IgD-negative memory B cell (primary cell): ENCODE measurements around the gene TTC23L. TPM values are rescaled to one million over a fixed set of nuclear protein-coding genes. Genes with fewer than 3 reads are reported as not detected.
"Not testable (repeated sequence)": the region's sequence is repeated elsewhere in the genome, so short reads cannot be mapped to it uniquely, and the experiment has no call there.

Experiments
- H3K27ac Mint-ChIP-seq, 3 donors: one replicate each; pipeline ENCODE4 v1.8.0; 2020 to 2022; ENCODE audit warnings: mild to moderate bottlenecking in 3 of 3, mixed read lengths in 3 of 3, moderate library complexity in 1 of 3
- H3K27me3 Mint-ChIP-seq: one replicate; pipeline ENCODE4 v1.8.0; 2021; ENCODE audit warnings: mixed read lengths
- H3K36me3 Mint-ChIP-seq: one replicate; pipeline ENCODE4 v1.8.0; 2020; ENCODE audit warnings: mild to moderate bottlenecking, mixed read lengths
- H3K4me1 Mint-ChIP-seq, 3 donors: one replicate each; pipeline ENCODE4 v1.8.0; 2020 to 2022; ENCODE audit warnings: mixed read lengths in 3 of 3, mild to moderate bottlenecking in 1 of 3
- H3K4me3 Mint-ChIP-seq, 4 donors: one replicate each; pipeline ENCODE4 v1.8.0; 2020 to 2022; ENCODE audit warnings: mild to moderate bottlenecking in 4 of 4, mixed read lengths in 4 of 4, moderate library complexity in 3 of 4
- H3K9me3 Mint-ChIP-seq, 3 donors: one replicate each; pipeline ENCODE4 v1.8.0; 2020 to 2021; ENCODE audit warnings: mixed read lengths in 3 of 3, mild to moderate bottlenecking in 1 of 3
- polyA plus RNA-seq: library from polyadenylated mRNA; unstranded; fragments of 300-500 nt; fragmentation: Illumina TruSeq; gene quantifications from one replicate; pipeline ENCODE4 v1.2.3, GENCODE V29; 2021

The TTC23L gene
- polyA plus RNA-seq, 1 donor from 2014 or later = not detected

DNA sequence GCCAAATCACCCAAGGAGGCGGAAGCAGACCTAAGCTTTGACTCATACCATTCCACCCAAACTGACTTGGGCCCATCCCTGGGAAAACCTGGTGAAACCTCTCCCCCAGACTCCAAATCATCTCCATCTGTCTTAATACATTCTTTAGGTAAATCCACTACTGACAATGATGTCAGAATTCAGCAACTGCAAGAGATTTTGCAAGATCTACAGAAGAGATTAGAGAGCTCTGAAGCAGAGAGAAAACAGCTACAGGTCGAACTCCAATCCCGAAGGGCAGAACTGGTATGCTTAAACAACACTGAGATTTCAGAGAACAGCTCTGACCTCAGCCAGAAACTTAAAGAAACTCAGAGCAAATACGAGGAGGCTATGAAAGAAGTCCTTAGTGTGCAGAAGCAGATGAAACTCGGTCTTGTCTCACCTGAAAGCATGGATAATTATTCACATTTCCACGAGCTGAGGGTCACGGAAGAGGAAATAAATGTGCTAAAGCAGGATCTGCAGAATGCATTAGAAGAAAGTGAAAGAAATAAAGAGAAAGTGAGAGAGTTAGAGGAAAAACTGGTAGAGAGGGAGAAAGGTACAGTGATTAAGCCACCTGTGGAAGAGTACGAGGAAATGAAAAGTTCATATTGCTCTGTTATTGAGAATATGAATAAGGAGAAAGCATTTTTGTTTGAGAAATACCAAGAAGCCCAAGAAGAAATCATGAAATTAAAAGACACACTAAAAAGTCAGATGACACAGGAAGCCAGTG is 15.8 kb upstream of the TTC23L start:
- H3K36me3 Mint-ChIP-seq = no peaks in the 10 kb centered on the region
- H3K27ac Mint-ChIP-seq = no peak overlapping the region
- peaks cover 5% of the 10 kb centered on the region for H3K27me3 Mint-ChIP-seq
- H3K4me1 Mint-ChIP-seq = peaks cover 0 to 6% (median 0%) of the 10 kb centered on the region in 3 donors
- H3K9me3 Mint-ChIP-seq = no peaks in the 10 kb centered on the region
- no peak overlapping the region for H3K4me3 Mint-ChIP-seq

DNA sequence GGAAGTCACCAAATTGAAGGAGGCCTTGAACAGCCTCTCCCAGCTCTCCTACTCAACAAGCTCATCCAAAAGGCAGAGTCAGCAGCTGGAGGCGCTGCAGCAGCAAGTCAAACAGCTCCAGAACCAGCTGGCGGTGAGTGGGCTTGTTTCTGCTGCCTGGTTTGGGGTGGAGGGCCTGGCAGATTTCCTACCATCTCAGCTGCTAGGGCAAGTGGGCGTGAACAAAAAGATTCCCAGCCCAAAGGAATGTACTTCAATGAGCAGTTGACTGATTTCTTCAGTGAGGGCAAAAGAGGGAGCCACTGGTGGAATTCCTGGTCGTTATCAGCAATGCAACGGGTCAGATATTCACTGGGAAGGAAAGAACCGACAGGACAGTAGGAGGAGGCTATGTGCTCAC is 12.6 kb upstream of the TTC23L start:
- no peak overlapping the region for H3K27ac Mint-ChIP-seq

DNA sequence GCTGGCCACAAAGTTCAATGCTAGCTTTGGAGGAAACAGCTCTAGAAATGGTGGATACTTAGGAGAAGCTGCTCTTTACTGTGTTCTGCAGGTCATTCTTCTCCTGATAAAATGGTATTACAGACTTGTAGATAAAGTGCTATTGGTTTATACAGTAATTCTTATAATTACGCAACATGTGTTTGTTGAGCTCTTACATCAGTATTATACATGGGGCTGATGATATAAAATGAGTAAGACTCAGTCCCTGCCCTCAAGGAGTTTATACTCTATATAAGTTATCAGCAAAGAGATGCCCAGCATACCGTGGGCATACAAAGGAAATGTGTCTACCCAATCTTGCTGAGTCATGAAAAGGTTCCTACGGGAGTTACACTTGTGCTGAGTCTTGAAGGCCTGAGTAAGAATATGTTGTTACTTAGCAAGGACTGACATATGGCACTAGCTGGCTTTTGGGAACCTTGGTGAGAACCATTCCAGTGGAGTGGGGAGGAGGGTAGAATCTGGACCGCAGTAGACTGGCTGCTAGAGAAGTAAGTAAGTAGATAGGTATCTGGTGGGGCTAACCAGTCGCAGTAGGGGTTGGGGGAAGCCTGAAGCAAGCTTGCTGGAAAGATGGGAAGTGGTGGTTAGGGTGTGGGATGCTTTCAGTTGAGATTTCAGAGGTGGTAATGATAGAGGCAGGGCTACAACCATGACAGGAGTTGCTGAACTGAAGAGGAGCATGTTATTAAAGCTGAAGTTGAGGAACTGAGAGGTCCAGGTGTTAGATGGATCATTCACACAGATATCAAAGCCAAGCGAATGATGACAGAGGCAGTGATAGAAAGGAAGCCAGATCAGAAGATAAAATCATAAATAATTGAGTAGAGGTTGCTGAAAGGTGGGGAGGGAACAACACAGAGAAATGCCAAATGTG is 11.1 kb upstream of the TTC23L start:
- Mint-ChIP-seq H3K4me1 (peaks cover 0 to 7% (median 0%) of the 10 kb centered on the region in 3 donors), H3K27ac (no peak overlapping the region), H3K4me3 (no peak overlapping the region), H3K27me3 (peaks cover 5% of the 10 kb centered on the region), H3K9me3 (no peaks in the 10 kb centered on the region), H3K36me3 (no peaks in the 10 kb centered on the region)

More for the DNA sequence above, 12.6 kb upstream of the TTC23L start:
- H3K4me3 Mint-ChIP-seq = no peak overlapping the region
- no peaks in the 10 kb centered on the region for H3K9me3 Mint-ChIP-seq
- H3K4me1 Mint-ChIP-seq = peaks cover 0 to 6% (median 0%) of the 10 kb centered on the region in 3 donors
- H3K27me3 Mint-ChIP-seq = peaks cover 5% of the 10 kb centered on the region
- no peaks in the 10 kb centered on the region for H3K36me3 Mint-ChIP-seq

DNA sequence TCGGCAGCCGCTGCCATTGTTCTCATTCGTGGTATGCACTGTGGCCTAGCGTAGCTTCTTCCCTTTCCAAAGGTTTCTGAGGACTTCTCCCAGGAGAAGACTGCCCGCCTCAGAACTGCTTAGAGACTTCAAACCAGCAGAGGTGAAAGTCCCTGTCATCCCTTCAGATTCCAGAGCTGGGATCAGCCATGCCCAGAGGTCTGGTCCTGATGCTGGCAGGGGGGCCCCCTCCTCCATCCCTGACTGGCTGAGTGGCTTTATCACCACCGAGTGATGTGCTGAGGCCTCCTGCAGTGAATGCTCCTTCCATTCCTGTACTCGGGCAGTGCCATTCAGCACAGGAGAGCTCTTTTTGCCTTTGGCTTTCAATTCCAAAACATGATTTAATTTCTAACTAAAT is 8.1 kb upstream of the TTC23L start:
- not testable (repeated sequence) for H3K9me3 Mint-ChIP-seq, H3K4me1 Mint-ChIP-seq, H3K27ac Mint-ChIP-seq, H3K36me3 Mint-ChIP-seq, H3K4me3 Mint-ChIP-seq, H3K27me3 Mint-ChIP-seq

DNA sequence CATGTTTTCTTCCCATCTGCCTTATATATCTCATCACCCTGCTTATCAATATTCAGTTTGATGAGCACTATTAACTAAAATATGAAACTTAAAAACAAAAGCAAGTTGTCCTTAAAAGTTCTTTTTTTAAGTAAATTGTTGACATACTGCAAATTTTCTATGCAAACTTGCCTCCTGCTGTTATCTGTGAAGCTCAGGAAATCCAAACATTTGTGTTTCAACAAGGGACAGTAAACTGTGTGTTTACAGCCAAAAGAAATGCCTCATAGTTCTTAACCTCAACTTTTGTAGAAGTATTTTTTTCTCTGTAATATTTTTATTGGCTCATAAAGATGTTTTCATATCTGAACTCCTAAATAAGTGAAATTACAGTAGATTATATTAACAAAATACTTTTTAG is 7.7 kb upstream of the TTC23L start:
- H3K4me1 Mint-ChIP-seq = peaks cover 0 to 2% (median 0%) of the 10 kb centered on the region in 3 donors
- H3K27me3 Mint-ChIP-seq = no peaks in the 10 kb centered on the region
- H3K9me3 Mint-ChIP-seq = no peaks in the 10 kb centered on the region
- no peaks in the 10 kb centered on the region for H3K36me3 Mint-ChIP-seq
- H3K4me3 Mint-ChIP-seq = no peak overlapping the region
- H3K27ac Mint-ChIP-seq = no peak overlapping the region

DNA sequence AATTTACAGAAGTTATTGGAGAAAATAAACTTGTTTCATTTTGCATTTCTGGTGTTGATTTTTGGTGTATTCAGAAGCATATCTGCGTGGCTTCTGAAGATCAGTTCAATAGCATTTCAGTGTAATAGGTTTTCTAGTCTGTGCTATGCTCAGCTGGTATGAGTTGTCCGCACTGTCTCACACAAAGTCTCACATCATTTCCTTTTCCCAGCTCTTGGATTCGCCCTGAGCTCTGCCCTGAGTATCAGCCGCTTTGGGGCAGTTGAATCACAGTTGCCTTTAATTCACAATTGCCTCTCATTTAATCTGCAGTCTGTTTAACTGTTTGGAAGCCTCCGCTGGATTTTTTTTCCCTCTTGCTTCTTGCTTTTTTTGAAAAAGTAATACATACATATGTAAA is 6.4 kb upstream of the TTC23L start:
- H3K36me3 Mint-ChIP-seq = no peaks in the 10 kb centered on the region
- peaks cover 0 to 2% (median 0%) of the 10 kb centered on the region in 3 donors for H3K4me1 Mint-ChIP-seq
- no peaks in the 10 kb centered on the region for H3K9me3 Mint-ChIP-seq
- no peak overlapping the region for H3K27ac Mint-ChIP-seq
- no peak overlapping the region for H3K4me3 Mint-ChIP-seq
- H3K27me3 Mint-ChIP-seq = no peaks in the 10 kb centered on the region

DNA sequence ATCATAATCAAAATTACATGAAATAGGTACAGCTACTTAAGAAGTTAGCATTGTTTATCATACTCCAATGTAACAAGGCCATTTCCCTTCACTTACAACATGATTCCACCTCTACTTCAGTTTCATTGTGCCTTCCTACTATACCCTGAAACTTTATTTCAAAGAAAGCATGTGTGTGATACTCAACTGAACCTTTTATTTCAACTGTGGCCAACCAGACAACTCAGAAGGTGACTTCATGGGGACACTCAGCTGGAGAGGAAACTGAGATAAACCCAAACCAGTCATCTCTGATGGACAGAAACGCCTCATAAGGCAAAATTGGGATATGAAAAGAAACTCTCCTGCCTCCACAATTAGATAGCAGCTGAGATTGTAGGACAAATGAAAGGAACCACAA is 5.9 kb upstream of the TTC23L start:
- Mint-ChIP-seq H3K4me3 (no peak overlapping the region), H3K27me3 (no peaks in the 10 kb centered on the region), H3K4me1 (peaks cover 0 to 2% (median under 1%) of the 10 kb centered on the region in 3 donors), H3K36me3 (no peaks in the 10 kb centered on the region), H3K9me3 (no peaks in the 10 kb centered on the region), H3K27ac (no peak overlapping the region)

DNA sequence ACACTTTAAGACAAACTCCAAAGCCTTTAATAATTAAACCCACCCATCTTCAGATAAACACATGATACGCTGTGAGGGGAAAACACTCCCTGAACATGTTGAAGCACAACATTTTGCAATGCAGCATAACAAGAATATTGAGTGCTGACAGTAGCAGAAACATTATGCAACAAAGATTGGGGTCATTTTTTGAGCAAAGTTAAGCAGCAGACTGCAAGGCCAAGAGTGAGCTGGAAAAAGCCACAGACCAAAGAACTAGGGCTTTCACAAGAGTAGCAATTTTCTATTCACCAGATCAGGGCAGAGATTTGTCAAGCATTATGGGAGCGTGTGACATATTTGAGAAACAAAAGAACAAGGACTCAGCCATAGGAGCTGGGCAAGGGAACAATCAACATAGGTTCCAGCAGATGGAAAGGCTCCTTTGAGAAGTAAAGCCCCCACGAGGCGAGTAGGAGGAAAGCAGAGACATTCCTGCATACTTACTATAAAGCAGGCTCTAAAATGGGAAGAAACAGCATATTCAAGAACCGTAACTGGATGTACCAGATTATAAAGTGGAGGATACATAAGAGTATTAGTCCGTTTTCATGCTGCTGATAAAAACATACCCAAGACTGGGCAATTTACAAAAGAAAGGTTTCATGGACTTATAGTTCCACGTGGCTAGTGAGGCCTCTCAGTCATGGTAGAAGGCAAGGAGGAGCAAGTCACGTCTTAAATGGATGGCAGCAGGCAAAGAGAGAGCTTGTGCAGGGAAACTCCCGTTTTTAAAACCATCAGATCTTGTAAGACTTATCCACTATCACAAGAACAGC is 4.8 kb upstream of the TTC23L start:
- Mint-ChIP-seq H3K4me1 (peaks cover 2 to 10% (median 8%) of the 10 kb centered on the region in 3 donors), H3K36me3 (peaks cover 2% of the 10 kb centered on the region), H3K4me3 (peak overlapping the region in 1 of 4 donors; percentile 3), H3K27me3 (peaks cover 2% of the 10 kb centered on the region), H3K27ac (no peak overlapping the region), H3K9me3 (no peaks in the 10 kb centered on the region)

DNA sequence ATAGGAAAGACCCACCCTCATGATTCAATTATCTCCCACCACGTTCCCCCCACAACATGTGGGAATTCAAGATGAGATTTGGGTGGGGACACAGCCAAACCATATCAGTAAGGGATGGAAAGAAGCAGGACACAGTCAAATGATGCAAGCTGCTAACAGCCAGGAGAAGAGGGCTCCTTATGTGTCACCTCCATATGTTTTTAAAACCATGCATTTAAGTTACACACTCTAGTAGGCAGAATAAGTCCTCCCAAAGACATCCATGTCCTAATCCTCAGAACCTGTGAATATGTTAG is 4.2 kb upstream of the TTC23L start:
- peaks cover 6 to 15% (median 13%) of the 10 kb centered on the region in 3 donors for H3K4me1 Mint-ChIP-seq
- H3K27me3 Mint-ChIP-seq = peaks cover 3% of the 10 kb centered on the region
- H3K9me3 Mint-ChIP-seq = no peaks in the 10 kb centered on the region
- peak overlapping the region in 1 of 4 donors; percentile 3 for H3K4me3 Mint-ChIP-seq
- H3K27ac Mint-ChIP-seq = no peak overlapping the region
- peaks cover 2% of the 10 kb centered on the region for H3K36me3 Mint-ChIP-seq

DNA sequence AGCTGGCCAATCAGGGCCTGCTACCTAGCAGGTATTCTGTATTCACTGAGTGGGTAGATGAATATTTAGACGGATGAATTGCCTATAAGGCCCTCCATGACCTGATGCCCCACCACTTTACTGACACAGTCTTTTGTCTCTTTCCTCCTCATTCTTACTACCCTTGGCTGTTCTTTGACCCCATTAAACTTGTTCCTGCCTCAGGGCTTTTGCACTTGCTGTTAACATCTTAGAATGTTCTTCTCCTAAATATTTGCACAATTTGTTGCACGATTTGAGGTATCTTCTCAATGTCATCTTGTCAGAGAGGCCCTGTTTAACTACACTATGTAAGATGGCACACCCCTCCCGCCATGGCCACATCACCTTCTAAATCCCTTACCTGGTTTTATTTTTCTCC is 3.3 kb upstream of the TTC23L start:
- peaks cover 6 to 15% (median 15%) of the 10 kb centered on the region in 3 donors for H3K4me1 Mint-ChIP-seq
- peaks cover 2% of the 10 kb centered on the region for H3K36me3 Mint-ChIP-seq
- no peaks in the 10 kb centered on the region for H3K9me3 Mint-ChIP-seq
- no peak overlapping the region for H3K4me3 Mint-ChIP-seq
- H3K27me3 Mint-ChIP-seq = peaks cover 3% of the 10 kb centered on the region
- H3K27ac Mint-ChIP-seq = no peak overlapping the region

DNA sequence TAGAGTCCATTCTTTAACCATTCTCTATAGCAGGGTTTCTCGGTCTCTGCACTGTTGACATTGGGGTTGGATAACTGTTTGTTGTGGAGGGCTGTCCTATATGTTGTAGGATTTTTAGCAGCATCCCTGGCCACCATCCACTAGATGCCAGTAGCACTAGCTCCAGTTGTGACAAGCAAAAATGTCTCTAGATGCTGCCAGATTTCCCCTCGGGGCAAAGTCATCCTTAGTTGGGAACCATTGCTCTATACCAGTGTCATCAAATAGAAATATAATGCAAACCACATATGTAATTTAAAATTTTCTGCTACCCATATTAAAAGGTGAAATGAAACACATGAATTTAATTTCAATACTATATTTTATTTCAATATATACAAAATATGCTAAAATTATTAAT is 2.9 kb downstream of the TTC23L start:
- H3K36me3 Mint-ChIP-seq = peaks cover 2% of the 10 kb centered on the region
- H3K4me3 Mint-ChIP-seq = no peak overlapping the region

DNA sequence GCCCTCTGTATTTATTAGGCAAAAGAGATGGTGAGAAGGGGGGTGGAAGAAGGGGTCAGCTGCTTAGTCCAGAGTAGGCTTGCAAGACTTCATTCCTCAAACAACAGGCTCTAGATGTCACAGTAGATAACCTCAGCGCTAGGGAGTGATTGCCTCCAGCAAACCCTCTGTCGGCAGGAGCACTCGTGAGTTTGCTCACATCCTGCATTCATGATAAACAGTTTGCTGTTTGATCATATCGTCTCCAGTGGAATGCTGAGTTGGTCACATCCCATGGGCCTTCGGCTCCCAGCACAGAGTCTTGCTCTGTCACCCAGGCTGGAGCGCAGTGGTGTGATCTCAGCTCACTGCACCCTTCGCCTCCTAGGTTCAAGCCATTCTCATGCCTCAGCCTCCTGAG is 3.6 kb downstream of the TTC23L start:
- Mint-ChIP-seq H3K4me3 (no peak overlapping the region), H3K36me3 (peaks cover 2% of the 10 kb centered on the region), H3K9me3 (no peaks in the 10 kb centered on the region), H3K4me1 (peaks cover 4 to 15% (median 15%) of the 10 kb centered on the region in 3 donors), H3K27ac (no peak overlapping the region), H3K27me3 (peaks cover 5% of the 10 kb centered on the region)

More for the DNA sequence above, 2.9 kb downstream of the TTC23L start:
- Mint-ChIP-seq H3K27ac (no peak overlapping the region), H3K4me1 (peaks cover 4 to 15% (median 15%) of the 10 kb centered on the region in 3 donors), H3K27me3 (peaks cover 5% of the 10 kb centered on the region), H3K9me3 (no peaks in the 10 kb centered on the region)

DNA sequence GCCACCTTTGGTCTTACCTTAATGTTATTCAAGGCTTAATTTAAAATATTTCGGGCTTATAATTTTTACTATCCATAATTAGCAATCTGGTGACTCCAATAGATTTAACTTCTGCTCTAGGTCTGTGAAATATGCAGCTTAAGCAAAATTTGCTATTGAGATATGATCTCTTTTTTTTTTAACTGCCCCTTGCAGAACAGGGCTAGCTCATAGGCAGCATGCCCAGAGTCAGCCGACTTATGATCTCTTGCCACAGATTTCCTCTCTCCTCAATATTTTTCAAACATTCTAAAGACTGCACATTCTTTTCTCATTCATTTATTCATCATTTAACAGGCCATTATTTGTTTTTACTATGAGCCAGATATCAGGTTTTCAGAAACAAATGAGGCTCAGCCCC is 4.5 kb downstream of the TTC23L start:
- peaks cover 2% of the 10 kb centered on the region for H3K36me3 Mint-ChIP-seq
- H3K4me1 Mint-ChIP-seq = peaks cover 4 to 11% (median 10%) of the 10 kb centered on the region in 3 donors
- peaks cover 5% of the 10 kb centered on the region for H3K27me3 Mint-ChIP-seq
- no peaks in the 10 kb centered on the region for H3K9me3 Mint-ChIP-seq
- H3K27ac Mint-ChIP-seq = peak overlapping the region in 1 of 3 donors; percentile 20
- H3K4me3 Mint-ChIP-seq = no peak overlapping the region

DNA sequence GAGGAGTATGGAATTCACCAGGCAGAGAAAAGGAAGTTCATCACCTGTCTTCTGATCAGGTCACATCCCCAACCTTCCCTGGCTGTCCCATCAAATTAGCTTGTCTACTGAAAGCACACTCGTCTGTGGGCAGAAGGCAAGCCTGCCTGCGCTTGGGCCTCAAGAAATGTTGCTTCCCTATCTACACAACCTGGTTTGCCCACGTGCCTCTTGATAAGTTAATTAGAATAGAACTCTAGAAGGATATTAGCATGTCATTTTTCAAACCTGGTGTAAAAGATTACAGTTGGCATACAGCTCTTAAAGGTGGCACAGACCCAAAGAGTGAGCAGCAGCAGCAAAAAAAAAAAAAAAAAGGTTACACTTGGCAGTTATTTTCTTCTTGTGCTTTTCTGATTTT is 5.1 kb downstream of the TTC23L start:
- Mint-ChIP-seq H3K27me3 (peaks cover 4% of the 10 kb centered on the region), H3K4me1 (peaks cover 4 to 7% (median 5%) of the 10 kb centered on the region in 3 donors), H3K4me3 (no peak overlapping the region), H3K9me3 (no peaks in the 10 kb centered on the region), H3K36me3 (no peaks in the 10 kb centered on the region), H3K27ac (no peak overlapping the region)

DNA sequence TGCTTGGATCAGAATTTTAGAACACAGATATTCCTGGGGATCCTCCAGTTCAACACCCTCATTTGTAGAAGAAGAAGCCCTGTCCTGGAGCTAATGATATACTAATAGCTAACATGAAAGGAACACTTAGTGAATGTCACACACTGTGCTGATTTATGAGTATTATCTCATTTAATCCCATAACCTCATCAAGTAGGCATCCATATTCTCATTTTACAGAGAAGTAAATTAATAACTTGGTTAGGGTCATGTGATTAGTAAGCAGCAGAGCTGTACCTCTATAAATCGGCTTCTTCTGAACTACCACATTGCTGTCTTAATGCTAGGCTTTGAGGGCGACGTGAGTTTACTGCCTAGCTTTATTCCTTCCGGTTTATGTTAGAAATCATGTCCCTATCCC is 6.0 kb downstream of the TTC23L start:
- H3K36me3 Mint-ChIP-seq = no peaks in the 10 kb centered on the region
- H3K4me3 Mint-ChIP-seq = peak overlapping the region in 1 of 4 donors; percentile 56
- H3K27me3 Mint-ChIP-seq = peaks cover 2% of the 10 kb centered on the region
- no peak overlapping the region for H3K27ac Mint-ChIP-seq
- peaks cover 0 to 2% (median 0%) of the 10 kb centered on the region in 3 donors for H3K4me1 Mint-ChIP-seq
- H3K9me3 Mint-ChIP-seq = peaks cover 0 to 1% (median 0%) of the 10 kb centered on the region in 3 donors
